ENCODE results near the gene IGLON5. TPM values are rescaled to one million over a fixed set of nuclear protein-coding genes. Genes with fewer than 3 reads are reported as not detected.
A peak's percentile ranks its signal among the peaks of the same experiment; 100 is the strongest.

Gene IGLON5
- total and polyA plus RNA-seq, 2 donors from 2014 or later = 0.15 TPM; not detected in 1

- Histone ChIP-seq H3K27ac (ENCODE audit: low read depth in 2 of 2, low read length in 2 of 2) (no peak overlapping the region), H3K27me3 (ENCODE audit: control insufficient read depth, insufficient read depth, low read length) (no peaks in the 10 kb centered on the region), H3K9ac (ENCODE audit: low read length in 3 of 3) (no peak overlapping the region), H3K4me3 (ENCODE audit: low read length in 3 of 3) (no peak overlapping the region), H3K4me1 (ENCODE audit: control insufficient read depth in 2 of 3, insufficient read depth in 2 of 3, low read depth in 1 of 3, low read length in 3 of 3) (peaks cover 0 to 3% (median 0%) of the 10 kb centered on the region in 3 donors), H3K36me3 (ENCODE audit: control insufficient read depth in 2 of 3, insufficient read depth in 3 of 3, low read length in 3 of 3) (peaks cover 0 to 15% (median 6%) of the 10 kb centered on the region in 3 donors), H3K9me3 (ENCODE audit: control insufficient read depth in 2 of 3, insufficient read depth in 1 of 3, low read length in 3 of 3) (no peaks in the 10 kb centered on the region)
- TF ChIP-seq CTCF (IDR thresholded peaks at IDR 0.05; ENCODE audit: borderline replicate concordance, extremely low read depth, insufficient read depth) = no peak
- DNase-seq (peak in 1 of 5 donors; percentile 59), FAIRE-seq (no peak)
- intact Hi-C loops (cut with DNase I) = no loop called here
Measured at GRCh38 chr19:51345076-51345620, 33.7 kb downstream of the IGLON5 start.

GRCh38 chr19:51346742-51347141 lies 35.3 kb downstream of the IGLON5 start:
- intact Hi-C loops (cut with DNase I) = no loop called here
- Histone ChIP-seq H3K36me3 (ENCODE audit: control insufficient read depth in 2 of 3, insufficient read depth in 3 of 3, low read length in 3 of 3) (peaks cover 0 to 27% (median 9%) of the 10 kb centered on the region in 3 donors), H3K4me3 (ENCODE audit: low read length in 3 of 3) (no peak overlapping the region), H3K9me3 (ENCODE audit: control insufficient read depth in 2 of 3, insufficient read depth in 1 of 3, low read length in 3 of 3) (no peaks in the 10 kb centered on the region), H3K27me3 (ENCODE audit: control insufficient read depth, insufficient read depth, low read length) (no peaks in the 10 kb centered on the region), H3K4me1 (ENCODE audit: control insufficient read depth in 2 of 3, insufficient read depth in 2 of 3, low read depth in 1 of 3, low read length in 3 of 3) (peaks cover 0 to 3% (median 0%) of the 10 kb centered on the region in 3 donors), H3K27ac (ENCODE audit: low read depth in 2 of 2, low read length in 2 of 2) (no peak overlapping the region), H3K9ac (ENCODE audit: low read length in 3 of 3) (no peak overlapping the region)
- peak in 1 of 5 donors; percentile 59 for DNase-seq
- no peak for FAIRE-seq
- TF ChIP-seq CTCF (IDR thresholded peaks at IDR 0.05; ENCODE audit: borderline replicate concordance, extremely low read depth, insufficient read depth) = no peak

- no peak overlapping the region for H3K27ac ChIP-seq (ENCODE audit: low read depth in 2 of 2, low read length in 2 of 2)
- H3K36me3 ChIP-seq (ENCODE audit: control insufficient read depth in 2 of 3, insufficient read depth in 3 of 3, low read length in 3 of 3) = peaks cover 0 to 30% (median 9%) of the 10 kb centered on the region in 3 donors
- H3K4me3 ChIP-seq (ENCODE audit: low read length in 3 of 3) = no peak overlapping the region
- H3K4me1 ChIP-seq (ENCODE audit: control insufficient read depth in 2 of 3, insufficient read depth in 2 of 3, low read depth in 1 of 3, low read length in 3 of 3) = peaks cover 0 to 3% (median 0%) of the 10 kb centered on the region in 3 donors
- H3K27me3 ChIP-seq (ENCODE audit: control insufficient read depth, insufficient read depth, low read length) = no peaks in the 10 kb centered on the region
- intact Hi-C loops (cut with DNase I) = no loop called here
- no peak for TF ChIP-seq CTCF (IDR thresholded peaks at IDR 0.05; ENCODE audit: borderline replicate concordance, extremely low read depth, insufficient read depth)
- DNase-seq (peak in 1 of 5 donors; percentile 47), FAIRE-seq (no peak)
- H3K9me3 ChIP-seq (ENCODE audit: control insufficient read depth in 2 of 3, insufficient read depth in 1 of 3, low read length in 3 of 3) = no peaks in the 10 kb centered on the region
- H3K9ac ChIP-seq (ENCODE audit: low read length in 3 of 3) = no peak overlapping the region
Measured at GRCh38 chr19:51347209-51347928, 35.9 kb downstream of the IGLON5 start.

Data from kidney (tissue), 14 donors.